GM19438 (cell line): ENCODE results near the gene PCNX2.
"Not testable (repeated sequence)": the region's sequence is repeated elsewhere in the genome, so short reads cannot be mapped to it uniquely, and the experiment has no call there.

ENCODE experiments used
- ATAC-seq: cut with Tn5 transposase; IDR thresholded peaks from one replicate; pipeline ENCODE4 v1.9.1; 2021; ENCODE audit warnings: low read depth; ENCODE audit not compliant: unreplicated experiment

PCNX2 gene

GRCh38 chr1:233230011-233230410, 65.5 kb downstream of the PCNX2 start:
- no peak for ATAC-seq

GRCh38 chr1:233229288-233229687, 66.2 kb downstream of the PCNX2 start:
- ATAC-seq: no peak

GRCh38 chr1:233227930-233228465, 67.5 kb downstream of the PCNX2 start:
- ATAC-seq: no peak

GRCh38 chr1:233224311-233224710, 71.2 kb downstream of the PCNX2 start:
- ATAC-seq: no peak

- no peak for ATAC-seq
These were observed 77.7 kb downstream of the PCNX2 start for GRCh38 chr1:233217832-233218231.

- no peak for ATAC-seq
These were observed 79.5 kb downstream of the PCNX2 start for GRCh38 chr1:233216009-233216408.

GRCh38 chr1:233215135-233215760, 80.3 kb downstream of the PCNX2 start:
- no peak for ATAC-seq

GRCh38 chr1:233211595-233211994, 83.9 kb downstream of the PCNX2 start:
- ATAC-seq: no peak

- no peak for ATAC-seq
These were observed 84.4 kb downstream of the PCNX2 start for GRCh38 chr1:233211106-233211505.

- ATAC-seq: no peak
These were observed 86.0 kb downstream of the PCNX2 start for GRCh38 chr1:233209481-233209880.

- ATAC-seq: no peak
These were observed 86.8 kb downstream of the PCNX2 start for GRCh38 chr1:233208687-233209086.

GRCh38 chr1:233197940-233198339, 97.6 kb downstream of the PCNX2 start:
- ATAC-seq: no peak

GRCh38 chr1:233193741-233194140, 101.8 kb downstream of the PCNX2 start:
- ATAC-seq: no peak

GRCh38 chr1:233190987-233191386, 104.5 kb downstream of the PCNX2 start:
- no peak for ATAC-seq

GRCh38 chr1:233189526-233189925, 106.0 kb downstream of the PCNX2 start:
- no peak for ATAC-seq

- no peak for ATAC-seq
These were observed 107.5 kb downstream of the PCNX2 start for GRCh38 chr1:233188061-233188460.

- ATAC-seq: no peak
These were observed 112.1 kb downstream of the PCNX2 start for GRCh38 chr1:233183226-233184020.

GRCh38 chr1:233182587-233182986, 112.9 kb downstream of the PCNX2 start:
- no peak for ATAC-seq

- no peak for ATAC-seq
These were observed 114.7 kb downstream of the PCNX2 start for GRCh38 chr1:233180641-233181364.

GRCh38 chr1:233179638-233180037, 115.9 kb downstream of the PCNX2 start:
- not testable (repeated sequence) for ATAC-seq

- no peak for ATAC-seq
These were observed 123.3 kb downstream of the PCNX2 start for GRCh38 chr1:233172201-233172600.
